HG02884 (cell line): ENCODE results near the gene NIM1K.
A peak's percentile ranks its signal among the peaks of the same experiment; 100 is the strongest.
"Not testable (repeated sequence)": the region's sequence is repeated elsewhere in the genome, so short reads cannot be mapped to it uniquely, and the experiment has no call there.

Experiments
- ATAC-seq: cut with Tn5 transposase; IDR thresholded peaks from one replicate; pipeline ENCODE4 v1.9.1; 2021; ENCODE audit warnings: mild to moderate bottlenecking, moderate library complexity; ENCODE audit not compliant: unreplicated experiment

NIM1K gene

DNA sequence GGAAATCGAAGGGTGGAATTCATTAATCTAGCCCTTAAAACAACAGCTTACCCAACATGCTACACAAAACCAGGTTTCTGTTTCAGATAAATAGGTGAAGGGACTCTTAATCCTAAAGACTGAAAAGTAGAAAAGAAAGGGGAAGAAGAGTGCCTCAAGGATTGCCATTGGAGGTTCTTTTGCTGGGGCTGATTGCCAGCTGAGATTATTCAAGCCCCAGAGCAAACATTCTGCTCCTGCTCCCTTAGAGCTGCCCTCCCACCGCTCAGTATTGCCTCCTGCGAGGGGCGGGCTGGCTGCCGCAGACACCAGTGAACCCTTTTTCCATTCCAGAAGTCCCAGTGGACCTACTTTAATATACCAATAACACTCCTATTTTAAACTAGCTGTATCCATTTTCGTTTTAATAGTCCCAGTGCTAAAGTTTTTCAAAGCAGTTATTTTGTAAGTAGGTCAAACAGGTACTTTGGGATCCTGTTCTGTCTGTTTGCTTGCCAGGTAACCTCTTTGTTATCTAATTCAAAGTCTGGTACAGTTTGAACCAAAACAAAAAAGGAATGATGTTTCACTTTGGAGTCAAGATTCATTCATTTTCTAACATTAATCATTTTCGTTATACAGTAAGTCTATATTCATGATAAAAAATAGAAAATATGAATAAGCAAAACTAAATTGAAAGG is 82.5 kb downstream of the NIM1K start:
- no peak for ATAC-seq

DNA sequence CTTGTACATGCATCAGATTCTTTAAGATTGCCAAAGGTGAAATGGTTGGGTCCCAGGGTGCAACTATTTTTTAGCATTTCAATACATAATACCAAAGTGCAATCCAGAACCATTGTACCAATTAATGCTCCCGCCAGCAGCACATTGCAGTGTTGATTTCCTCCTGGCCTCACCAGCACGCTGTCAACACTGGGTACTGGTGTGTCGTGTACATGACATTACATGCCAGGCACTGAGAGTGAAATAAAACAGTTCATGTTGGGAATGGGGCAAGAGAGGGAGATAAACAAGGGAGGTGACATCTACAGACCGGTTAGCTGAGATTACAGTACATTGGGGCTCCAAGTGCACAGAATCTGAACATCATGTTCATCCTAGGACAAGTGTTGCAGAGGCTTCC is 83.4 kb downstream of the NIM1K start:
- no peak for ATAC-seq

DNA sequence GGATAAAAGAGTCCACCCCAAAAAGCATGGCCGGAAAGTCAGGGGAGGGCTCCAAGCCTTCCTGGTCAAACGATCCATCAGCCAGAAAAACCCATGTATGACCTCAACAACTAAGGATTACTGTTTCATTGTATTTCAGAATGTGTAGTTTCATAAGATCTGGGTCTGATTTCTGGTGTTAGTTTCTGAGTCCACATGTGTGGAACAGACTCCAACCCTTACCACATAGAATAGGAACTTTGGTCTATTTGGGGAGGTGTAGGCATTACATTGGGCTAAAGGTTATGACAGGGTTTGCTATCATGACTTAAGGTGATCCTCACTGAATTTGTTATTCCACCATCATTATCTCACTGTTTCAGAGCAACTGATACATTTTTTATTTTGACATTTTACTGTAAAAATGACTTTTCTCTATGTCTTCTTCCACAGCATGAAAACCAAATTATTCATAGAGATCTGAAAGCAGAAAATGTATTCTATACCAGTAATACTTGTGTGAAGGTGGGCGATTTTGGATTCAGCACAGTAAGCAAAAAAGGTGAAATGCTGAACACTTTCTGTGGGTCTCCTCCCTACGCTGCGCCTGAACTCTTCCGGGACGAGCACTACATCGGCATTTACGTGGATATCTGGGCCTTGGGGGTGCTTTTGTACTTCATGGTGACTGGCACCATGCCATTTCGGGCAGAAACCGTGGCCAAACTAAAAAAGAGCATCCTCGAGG is 87.7 kb downstream of the NIM1K start:
- no peak for ATAC-seq

DNA sequence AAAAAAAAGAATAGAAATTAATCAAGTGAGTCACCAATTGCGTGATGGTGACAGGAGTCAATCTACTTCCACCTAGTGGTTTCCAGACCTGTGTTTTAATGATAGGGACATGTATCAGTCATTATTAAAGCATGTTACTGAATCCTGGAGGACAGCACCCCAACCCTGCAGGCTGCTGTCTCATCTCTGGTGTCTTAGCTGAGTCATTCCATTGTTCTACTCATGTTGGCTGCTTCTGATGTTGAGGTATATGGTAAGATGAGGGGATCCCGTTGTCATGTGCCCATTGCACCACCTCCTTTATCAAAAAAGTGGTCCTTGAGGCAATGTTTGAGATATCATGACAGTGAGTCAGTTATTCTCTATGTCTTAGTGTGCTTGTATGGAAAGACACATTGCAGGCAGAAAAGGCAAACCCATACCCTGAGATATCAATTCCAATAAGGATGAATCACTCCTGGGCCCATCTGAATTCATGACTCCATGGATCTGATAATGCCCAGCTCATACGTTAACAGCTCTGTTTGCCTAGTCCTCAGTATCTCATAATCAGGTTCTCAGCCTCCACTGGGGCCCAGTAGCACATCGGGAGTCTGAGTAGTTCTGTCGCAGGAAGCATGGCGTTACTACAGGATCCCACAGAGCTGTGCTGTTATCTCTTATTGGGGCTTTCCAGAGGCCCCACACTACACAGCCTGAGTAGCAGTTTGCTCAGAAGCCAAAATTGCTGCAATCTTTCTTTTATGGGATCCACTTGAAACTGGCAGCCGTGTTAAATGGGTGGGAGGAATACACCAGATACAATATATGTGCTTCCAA is 90.0 kb downstream of the NIM1K start:
- no peak for ATAC-seq

DNA sequence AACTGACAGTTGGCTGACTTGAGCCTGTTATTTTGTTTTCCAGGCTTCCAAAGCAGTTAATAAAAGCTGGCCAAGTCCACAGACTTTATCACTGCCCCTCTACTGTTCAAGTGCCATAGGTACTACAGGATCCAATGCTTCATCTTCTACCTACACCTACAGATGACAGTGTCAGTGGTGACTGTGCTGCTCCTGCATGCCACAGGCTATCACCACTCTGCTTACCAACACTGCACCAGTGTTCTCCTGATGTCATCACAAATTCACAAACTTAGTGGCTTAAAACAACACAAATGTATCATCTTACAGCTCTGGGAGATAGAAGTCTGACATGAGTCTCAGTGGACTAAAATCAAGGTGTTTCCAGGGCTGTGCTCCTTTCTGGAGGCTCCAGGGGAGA is 94.6 kb downstream of the NIM1K start:
- ATAC-seq: no peak

DNA sequence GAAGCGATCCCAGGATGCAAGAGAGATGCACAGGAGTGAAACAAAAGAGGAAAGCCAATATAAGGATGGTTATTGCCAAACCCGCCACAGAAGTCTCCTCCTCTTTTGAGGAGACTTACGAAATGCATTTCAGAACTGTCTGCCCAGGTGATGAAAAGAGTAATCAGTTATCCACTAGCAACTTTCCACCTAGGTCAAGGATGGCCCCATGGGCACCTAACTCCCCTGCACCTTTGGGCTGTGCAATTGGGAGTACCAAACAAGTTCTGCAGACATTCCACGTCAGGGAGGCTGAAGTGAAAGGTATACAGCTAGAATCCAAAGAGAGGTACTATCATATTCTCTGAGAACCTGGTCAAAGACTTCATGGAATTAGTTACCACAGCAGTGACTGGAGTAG is 95.5 kb downstream of the NIM1K start:
- ATAC-seq: no peak

DNA sequence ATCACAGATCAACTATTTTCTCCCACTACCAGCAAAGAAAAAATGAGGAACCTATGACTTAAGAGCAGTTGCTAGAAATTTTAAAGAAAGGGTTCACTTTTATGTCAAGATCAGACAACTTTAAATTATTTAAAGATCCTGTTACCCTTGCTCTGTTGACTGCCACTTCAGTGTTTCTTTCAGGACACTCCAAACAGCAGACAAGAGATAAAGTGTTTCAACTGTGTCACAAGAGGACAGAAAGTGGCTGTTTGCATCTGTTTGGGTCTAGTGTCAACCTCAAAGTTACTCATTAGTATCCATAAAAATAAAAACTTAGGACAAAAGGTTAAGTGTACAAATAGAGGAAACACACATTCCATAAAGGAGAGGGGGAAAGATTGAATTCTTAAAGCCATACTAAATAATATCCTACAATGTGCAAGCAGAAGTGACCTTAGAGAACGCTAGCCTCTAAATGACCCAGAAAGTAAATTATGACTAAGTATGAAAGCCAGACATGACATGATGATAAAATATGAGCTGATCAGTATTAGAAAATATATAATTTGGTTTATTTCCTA is 96.3 kb downstream of the NIM1K start:
- ATAC-seq: no peak

DNA sequence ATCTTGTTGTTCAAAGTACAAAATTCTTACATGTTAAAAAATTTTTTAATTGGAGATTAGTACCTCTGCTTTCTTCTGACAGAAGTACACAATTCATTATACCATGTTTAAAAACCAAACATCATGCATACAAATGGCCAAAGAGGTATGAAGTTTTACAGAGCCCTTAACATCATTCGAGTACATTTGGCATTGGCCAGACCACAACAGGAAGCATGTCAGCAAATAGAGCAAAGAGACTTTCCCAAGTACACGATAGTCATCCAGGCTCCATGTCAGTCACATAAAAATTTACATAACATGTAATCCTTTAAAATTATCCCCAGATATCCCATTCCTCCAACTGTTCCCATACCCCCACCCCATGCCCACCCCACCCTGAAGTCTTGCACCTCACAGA is 98.7 kb downstream of the NIM1K start:
- ATAC-seq: no peak

DNA sequence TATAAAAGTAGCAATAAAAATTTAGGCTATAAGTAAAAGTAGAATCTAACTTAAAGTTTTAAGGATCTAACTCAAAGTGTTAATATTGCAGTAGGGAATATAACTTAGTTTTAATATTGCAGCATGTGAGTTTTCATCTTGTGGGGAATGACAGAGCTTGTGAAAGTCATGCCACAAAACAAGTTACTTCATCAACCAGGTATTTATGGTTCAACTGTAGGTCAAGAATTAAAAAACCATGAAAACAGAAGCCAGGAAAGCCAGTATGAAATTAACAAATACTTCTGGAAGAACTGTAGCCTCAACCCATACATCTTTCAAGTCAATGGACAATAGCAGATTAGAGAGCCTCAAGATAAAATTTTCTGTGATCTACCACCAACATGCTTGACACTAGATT is 102.2 kb downstream of the NIM1K start:
- no peak for ATAC-seq

DNA sequence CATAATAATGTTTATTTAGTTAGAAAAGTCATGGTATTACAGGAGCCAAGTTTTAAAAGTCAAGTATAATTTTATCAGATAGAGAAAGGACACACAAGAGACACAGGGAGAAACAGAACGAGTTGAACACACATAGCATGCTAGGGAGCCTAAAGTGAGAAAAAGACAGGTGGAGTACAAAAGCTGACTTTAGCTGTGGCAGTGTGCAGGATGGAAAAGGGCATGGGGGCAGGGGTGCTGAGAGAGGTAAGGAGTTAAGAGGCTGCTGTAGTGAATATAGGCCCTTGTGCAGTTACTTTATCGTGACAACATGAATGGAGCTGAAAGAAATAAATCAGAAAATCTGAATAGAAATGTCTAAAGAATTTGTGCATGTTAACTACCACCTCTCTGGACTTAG is 103.2 kb downstream of the NIM1K start:
- no peak for ATAC-seq

DNA sequence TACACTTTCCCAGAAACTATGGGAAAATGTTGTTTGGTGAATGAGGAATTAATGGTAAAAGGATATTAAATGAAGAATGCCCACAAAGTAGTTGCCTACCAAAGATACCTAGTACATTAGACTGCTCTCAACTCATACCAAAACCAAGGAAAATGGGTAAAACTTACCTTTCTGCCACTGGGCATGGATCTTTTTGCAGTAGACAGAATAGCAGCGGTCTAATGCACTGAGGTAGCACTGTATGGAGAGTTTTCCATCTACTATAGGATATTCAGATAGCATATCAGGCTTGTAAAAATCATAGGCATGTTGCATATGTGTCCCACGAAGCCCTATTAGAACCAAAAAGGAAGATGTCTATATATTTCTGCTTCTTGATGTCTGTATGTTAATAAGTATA is 104.8 kb downstream of the NIM1K start:
- ATAC-seq: no peak

DNA sequence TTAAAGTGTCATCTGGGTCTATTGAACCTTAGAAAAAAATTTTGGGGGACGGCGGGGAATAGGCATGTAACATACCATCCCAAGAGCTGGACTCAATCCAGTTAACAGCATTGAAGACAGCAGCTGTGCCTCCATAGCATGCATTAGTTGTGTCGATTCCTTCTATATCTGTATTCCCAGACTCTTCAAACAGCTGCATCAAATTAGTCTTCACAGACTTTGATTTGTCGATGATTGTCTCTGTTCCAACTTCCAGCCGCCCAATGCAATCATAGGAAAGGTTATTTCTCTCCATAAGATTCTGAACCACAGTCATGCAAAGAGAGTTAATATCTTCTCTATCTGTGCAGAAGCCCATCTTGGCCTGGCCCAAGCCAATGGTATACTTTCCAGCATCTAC is 106.4 kb downstream of the NIM1K start:
- no peak for ATAC-seq

DNA sequence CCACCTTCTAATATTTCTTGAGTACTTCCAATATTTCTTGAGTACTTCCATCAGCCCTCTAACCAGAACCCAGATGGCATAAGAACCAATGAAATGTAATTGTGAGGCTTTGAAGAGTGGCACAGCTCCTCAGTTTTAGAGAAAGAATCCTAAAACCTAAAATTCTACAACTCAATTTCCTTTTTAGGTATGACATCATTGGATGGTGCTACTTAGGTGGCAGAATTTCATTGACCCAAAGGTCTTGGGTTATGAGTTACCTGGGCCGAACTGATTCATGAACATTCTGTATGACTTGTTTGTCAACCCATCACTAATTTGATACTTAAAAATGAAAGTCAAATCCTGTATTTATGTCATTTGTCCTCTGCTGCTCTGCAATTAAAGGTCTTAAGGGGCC is 108.1 kb downstream of the NIM1K start:
- no peak for ATAC-seq

DNA sequence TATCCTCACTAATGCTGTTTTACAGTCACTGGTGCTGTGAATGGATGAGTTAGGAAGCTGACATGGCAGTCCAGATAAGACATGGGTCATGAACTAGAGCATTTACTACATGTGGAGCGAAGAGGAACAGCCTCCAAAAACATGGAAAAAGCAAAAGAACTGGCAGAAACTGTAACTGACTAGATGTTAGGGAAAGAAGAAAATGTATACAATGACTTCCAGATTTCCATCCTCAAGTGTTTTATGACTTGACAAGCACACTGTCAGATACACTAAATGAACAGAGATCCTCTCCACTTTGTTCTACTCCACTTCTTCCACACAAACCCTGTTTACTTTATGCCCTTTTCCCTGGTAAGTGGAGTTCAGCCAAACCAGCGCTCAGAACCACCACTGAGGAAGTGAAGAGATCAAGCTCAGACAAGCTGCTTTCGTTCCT is 109.6 kb downstream of the NIM1K start:
- no peak for ATAC-seq

DNA sequence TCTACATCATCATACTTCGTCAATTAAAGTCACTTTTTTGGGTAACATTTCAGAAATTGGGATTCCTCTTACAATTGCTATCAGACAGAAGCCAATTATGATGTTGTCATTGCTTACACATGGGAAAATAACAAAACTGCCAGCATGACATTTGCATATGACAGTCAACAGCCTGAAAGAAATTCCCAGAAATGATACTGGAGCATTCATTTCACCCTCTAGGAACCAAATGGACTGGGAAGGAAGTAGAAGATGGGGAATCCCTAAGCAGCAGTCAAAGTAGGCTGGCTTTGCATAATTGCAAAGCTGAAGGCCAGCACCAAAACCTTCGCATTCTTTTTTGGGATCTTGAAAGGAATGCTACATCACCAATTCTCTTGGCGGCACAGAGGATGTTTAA is 110.5 kb downstream of the NIM1K start:
- no peak for ATAC-seq

DNA sequence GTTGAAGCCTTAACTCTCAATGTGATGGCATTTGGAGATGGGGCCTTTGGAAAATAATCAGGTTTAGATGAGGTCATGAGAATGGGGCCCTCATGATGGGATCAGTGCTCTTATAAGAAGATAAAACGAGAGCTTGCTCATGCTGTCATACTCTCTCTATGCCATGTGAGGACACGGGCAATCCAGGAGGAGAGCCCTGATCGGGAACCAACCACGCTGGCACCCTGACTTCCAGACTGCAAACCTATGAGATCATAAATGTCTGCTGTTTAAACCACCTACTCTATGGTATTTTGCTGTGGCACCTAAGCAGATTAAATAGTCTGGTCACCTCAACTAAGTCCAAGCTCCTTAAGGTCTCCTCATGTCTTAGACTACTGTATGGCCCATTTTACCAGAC is 111.2 kb downstream of the NIM1K start:
- ATAC-seq: no peak

DNA sequence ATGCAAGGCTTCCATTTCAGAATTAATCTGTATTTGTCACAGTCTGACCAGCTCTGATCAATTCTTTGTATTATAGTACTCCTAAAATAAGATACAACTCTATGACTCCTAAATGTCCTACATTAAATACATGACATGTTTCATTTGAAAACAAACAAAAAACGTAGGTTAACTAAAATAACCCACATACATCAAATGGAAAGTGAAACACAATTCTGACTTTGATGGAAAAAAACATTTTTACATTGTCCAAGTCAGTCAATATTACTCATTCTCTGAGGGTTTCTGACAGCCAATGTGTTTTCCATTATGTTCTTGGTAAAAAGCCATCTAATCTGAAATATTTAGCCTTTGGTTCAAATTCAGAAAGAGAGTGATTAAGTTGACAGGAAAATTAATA is 112.5 kb downstream of the NIM1K start:
- peak; percentile 60 for ATAC-seq

DNA sequence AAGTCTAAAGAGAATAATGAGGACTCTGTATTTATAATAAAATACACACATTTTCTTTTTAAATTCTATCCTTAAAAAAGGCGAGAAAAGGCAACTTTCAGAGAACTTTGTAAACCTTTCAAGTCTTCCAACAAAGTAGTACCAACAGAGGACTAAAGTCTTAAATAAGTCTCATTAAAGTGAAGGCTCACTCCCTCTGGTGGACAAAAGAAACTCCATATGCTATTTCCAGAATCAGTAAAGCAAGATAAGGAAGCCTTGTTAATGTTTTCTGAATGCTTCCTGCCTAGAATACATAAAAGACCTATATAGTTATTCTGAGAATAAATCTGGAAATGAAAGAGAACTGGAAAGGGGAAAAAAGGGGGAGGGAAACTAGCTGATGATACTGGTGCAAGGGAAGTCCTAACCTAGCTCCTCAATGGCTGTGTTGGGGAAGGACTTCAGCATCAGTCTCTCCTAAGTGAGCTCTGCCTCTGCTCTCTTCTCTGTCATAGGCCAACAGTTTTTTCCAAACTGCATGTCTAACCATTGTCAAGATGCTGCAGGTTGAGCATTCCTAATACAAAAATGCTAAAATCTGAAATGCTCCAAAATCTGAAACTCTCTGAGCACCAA is 114.0 kb downstream of the NIM1K start:
- ATAC-seq: peak; percentile 49

DNA sequence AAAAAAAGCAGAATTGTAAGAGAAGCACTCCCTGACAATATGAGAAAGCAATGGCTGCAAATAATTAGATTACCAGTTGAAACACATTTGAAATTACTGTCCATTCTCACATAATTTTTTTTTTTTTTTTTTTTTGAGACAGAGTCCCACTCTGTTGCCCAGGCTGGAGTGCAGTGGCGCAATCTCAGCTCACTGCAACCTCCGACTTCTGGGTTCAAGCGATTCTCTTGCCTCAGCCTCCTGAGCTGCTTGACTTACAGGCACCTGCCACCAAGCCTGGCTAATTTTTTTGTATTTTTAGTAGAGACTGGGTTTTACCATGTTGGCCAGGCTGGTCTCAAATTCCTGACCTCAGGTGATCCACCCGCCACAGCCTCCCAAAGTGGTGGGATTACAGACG is 114.9 kb downstream of the NIM1K start:
- ATAC-seq: not testable (repeated sequence)

DNA sequence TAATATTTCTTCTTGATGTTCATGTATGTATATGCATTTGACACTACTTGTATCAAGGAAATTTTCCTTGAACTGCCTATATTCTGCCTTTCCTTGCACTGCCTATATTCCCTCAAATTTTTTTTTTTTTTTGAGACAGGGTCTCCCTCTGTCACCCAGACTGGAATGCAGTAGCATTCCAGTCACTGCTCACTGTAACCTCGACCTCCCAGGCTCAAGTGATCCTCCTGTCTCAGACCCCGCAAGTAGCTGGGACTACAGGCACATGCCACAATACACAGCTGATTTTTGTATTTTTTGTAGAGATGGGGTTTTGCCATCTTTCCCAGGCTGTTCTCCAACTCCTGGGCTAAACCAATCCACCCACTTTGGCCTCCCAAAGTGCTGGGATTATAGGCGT is 117.1 kb downstream of the NIM1K start:
- no peak for ATAC-seq

DNA sequence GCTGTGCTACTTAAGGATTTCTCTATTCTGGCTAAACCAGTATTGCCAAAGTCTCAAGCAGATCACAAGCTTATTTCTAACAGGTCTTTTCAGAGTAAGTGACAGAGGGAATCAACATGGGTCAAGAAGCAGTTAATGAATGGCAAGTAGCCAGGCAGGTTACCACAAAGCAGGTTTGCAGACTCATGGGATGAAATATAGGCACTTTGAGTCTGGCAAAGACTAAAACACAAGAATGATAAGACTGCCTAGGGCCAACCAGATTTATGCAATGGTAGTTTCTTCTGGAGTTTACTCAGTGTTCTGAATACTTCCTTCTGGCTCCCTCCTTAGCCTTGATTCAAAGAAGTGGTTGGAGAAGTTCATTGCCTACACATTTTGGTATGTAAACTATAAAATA is 117.6 kb downstream of the NIM1K start:
- no peak for ATAC-seq
